Ovary (tissue), 9 donors: ENCODE data around the gene CBX2. TPM values are rescaled to one million over a fixed set of nuclear protein-coding genes. Genes with fewer than 3 reads are reported as not detected.
A peak's percentile ranks its signal among the peaks of the same experiment; 100 is the strongest.

Experiments
- DNase-seq, 5 donors: peaks; one replicate each; pipeline ENCODE4 v3.0.0-alpha.2; 2019 to 2020
- H3K27ac ChIP-seq, 2 donors: fragments of 200-600 bp; one replicate each; pipeline versions ENCODE4 v1.5.1 to v1.8.0; 2019 to 2022
- H3K27me3 ChIP-seq: fragments of 200-600 bp; one replicate; pipeline ENCODE4 v1.8.0; 2022
- H3K36me3 ChIP-seq: fragments of 200-600 bp; sonication (generic); one replicate; pipeline ENCODE4 v1.5.1; 2019
- H3K4me1 ChIP-seq: one replicate; pipeline ENCODE4 v1.8.1; 2013; ENCODE audit warnings: mild to moderate bottlenecking, moderate library complexity; ENCODE audit not compliant: insufficient read depth
- H3K4me3 ChIP-seq: fragments of 200-600 bp; sonication (generic); one replicate; pipeline ENCODE4 v1.5.1; 2017
- H3K9me3 ChIP-seq, 2 donors: fragments of 200-600 bp in 1 of 2; sonication (generic) in 1 of 2; one replicate each; pipeline versions ENCODE4 v1.5.1 to v1.8.1; 2013 to 2019; ENCODE audit warnings: mild to moderate bottlenecking in 1 of 2, moderate library complexity in 1 of 2
- EP300 ChIP-seq: sonication (generic); formaldehyde crosslinking; IDR thresholded peaks from one replicate; pipeline ENCODE4 v1.6.1; 2017; ENCODE audit warnings: antibody characterized with exemption
- POLR2A ChIP-seq: fragments of 450-650 bp; IDR thresholded peaks from one replicate; pipeline ENCODE4 v1.6.1; 2017; ENCODE audit warnings: antibody characterized with exemption, mild to moderate bottlenecking, moderate library complexity
- WGBS, 3 donors: extraction: QIAGEN DNeasy Blood & Tissue Kit in 1 of 3; methylation state at CpG; one replicate each; pipeline versions ENCODE4 v1.1.5 to v1.1.7; 2013 to 2017; 5-methylcytosine and 5-hydroxymethylcytosine counted together
- intact Hi-C, 4 donors: fragments of 100-400 bp; cut with DNase I; formaldehyde crosslinking; loops; one replicate each; pipeline versions ENCODE4 v1.11.0 to v1.15.1; 2022 to 2023
- polyA plus RNA-seq, 2 donors: library from polyadenylated mRNA; stranded (reverse); fragments of 200-250 nt in 1 of 2; fragments of 350-450 nt in 1 of 2; fragmentation: Illumina TruSeq in 1 of 2; extraction: RNeasy Lipid Tissue Mini Kit (QIAGEN cat#74804) in 1 of 2; gene quantifications; one replicate each; pipeline ENCODE4 v1.2.3, GENCODE V29; 2013 to 2014
- total RNA-seq, 7 donors: library from RNA; depleted of rRNA in 2 of 7; stranded (reverse); fragments of >200 nt in 2 of 7; fragmentation: NEBNext Ultra II Directional in 3 of 7; extraction: Animal tissue kit (Norgen Biotek cat#: 25700) in 3 of 7; gene quantifications; one replicate each; pipeline versions ENCODE4 v1.1.0 to v1.2.4, GENCODE V29; 2016 to 2023
- TF ChIP-seq, protein P1 (sequence below), 3 donors: fragments of 450-650 bp in 2 of 3; fragments of 200-600 bp in 1 of 3; IDR thresholded peaks; one replicate each; pipeline versions ENCODE4 v1.5.1 to v1.8.0; 2016 to 2022; ENCODE audit warnings: antibody characterized with exemption in 3 of 3, mild to moderate bottlenecking in 1 of 3
- donor health status: DM: no; HTN: no; CAD: no; lungs with moderate emphysema.
- donor health status: DM: no; HTN: no; CAD: no.
- donor health status: Bipolar disorder and iron deficiency.
- donor health status: DM: yes; HTN: yes; CAD: no.
- donor health status: DM: no; HTN: no; CAD: no.
- donor health status: DM: yes; HTN: yes; CAD: no.

Gene CBX2
- total and polyA plus RNA-seq, 9 donors = 0.92 to 5.7 (median 4.7) TPM

DNA sequence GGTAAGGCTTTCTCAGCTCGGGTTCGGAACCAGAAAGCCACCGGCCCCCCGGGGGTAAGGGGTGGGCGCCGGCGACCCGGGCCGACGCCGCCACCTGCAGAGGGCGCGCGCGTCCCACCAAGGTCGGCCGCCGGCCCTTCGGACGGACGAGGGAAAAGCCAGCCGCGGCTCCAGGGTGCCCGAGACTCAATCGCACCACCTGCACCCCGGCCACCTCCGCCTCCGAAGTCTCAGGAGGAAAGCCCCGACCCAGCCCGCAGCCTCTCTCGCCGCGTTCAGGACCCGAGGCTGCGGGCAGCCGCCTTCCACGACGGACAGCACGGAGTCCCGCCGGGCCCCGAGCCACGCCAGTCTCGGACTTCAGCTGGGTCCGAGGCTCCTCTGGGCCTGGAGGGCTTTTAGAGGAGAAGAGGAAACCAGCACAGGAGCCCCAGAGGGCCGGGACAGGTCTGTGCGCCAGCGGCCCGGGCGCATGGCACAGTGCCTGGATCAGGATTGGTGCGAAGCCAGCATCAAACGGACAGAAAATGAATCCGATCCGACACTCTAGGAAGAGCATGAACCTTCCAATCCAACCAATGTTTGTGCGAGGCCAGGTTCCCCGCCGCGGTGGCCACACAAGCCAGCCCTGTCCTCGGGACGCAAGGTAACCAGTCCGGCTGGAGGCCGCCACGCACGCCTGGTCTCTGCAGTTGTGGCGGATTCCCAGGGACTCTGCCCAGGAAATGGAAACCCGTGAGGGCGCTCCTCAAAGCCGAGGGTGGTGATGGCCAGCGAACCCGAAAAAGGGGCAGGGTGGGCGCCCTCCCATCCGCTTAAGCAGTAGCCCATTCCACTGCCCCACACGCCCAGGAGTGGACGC lies 12.2 kb downstream of the CBX2 start:
- H3K9me3 ChIP-seq = no peaks in the 10 kb centered on the region
- peaks cover 6% of the 10 kb centered on the region for H3K4me1 ChIP-seq

DNA sequence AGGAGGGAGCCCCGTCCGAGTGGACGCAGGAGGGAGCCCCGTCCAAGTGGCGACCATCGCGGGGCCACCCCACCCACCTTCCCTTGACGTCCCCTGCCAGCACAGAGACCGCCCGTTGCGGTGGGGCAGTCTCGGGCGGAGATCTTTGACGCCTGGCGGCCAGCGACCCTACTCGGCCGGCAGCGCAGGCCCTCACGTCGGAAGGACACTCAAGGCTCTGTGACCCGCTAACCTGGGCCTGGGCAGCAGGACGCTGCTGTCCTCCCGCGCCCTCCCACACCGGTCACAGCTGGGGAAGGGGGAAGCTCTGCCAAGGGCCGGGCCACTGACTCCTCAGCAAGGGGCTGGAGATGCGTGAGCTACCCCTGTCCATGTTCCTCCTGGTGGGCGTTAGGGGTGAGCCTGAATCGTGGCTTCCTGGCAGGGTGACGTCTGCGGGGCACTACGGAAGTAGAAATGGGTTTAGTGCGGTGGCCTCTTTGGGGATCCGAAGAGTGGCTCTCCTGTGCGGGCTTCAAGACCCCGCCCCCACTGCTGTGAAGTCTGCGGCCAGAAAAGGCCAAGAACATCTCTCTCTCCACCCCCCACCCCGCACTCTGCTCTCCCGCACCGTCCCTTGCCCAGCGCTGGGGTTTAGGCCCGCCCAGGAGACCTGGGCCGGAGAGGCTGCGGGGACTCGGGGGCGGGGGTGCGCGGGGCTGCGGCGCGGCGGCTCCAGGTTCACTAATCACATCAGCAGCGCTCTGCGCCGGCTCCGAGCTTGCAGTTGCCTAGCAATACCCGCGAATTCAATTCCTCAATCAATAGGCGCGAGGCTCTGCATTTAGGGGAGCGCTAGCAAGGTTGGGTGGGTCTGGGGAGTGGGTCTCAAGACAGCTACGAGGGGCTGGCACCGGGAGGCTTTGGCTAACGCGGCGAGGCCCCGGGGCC lies 13.1 kb downstream of the CBX2 start:
- peaks cover 8% of the 10 kb centered on the region for H3K4me1 ChIP-seq
- intact Hi-C loops = loop anchor here in 2 of 4 donors (2.0 to 10.0 kb wide), 3 partner anchors 54 to 201 kb away; no protein-coding TSS in a partner anchor
- no peaks in the 10 kb centered on the region for H3K9me3 ChIP-seq
- H3K27me3 ChIP-seq = peaks cover 15% of the 10 kb centered on the region
- 3 to 5% (median 4%) methylated on average over 53 to 68 of the region's 68 CpGs for WGBS, 3 donors
- DNase-seq = peak in 2 of 5 donors; percentile 33 to 37
- H3K4me3 ChIP-seq = no peak overlapping the region
- TF ChIP-seq POLR2A = no peak
- no peak for TF ChIP-seq EP300
- H3K27ac ChIP-seq = no peak overlapping the region
- no peaks in the 10 kb centered on the region for H3K36me3 ChIP-seq

More for the DNA sequence above, 12.2 kb downstream of the CBX2 start:
- TF ChIP-seq, protein P1, sequence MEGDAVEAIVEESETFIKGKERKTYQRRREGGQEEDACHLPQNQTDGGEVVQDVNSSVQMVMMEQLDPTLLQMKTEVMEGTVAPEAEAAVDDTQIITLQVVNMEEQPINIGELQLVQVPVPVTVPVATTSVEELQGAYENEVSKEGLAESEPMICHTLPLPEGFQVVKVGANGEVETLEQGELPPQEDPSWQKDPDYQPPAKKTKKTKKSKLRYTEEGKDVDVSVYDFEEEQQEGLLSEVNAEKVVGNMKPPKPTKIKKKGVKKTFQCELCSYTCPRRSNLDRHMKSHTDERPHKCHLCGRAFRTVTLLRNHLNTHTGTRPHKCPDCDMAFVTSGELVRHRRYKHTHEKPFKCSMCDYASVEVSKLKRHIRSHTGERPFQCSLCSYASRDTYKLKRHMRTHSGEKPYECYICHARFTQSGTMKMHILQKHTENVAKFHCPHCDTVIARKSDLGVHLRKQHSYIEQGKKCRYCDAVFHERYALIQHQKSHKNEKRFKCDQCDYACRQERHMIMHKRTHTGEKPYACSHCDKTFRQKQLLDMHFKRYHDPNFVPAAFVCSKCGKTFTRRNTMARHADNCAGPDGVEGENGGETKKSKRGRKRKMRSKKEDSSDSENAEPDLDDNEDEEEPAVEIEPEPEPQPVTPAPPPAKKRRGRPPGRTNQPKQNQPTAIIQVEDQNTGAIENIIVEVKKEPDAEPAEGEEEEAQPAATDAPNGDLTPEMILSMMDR (IDR thresholded peaks at IDR 0.05) = peak; percentile 45 to 75 (median 65)
- TF ChIP-seq EP300 (no peak), POLR2A (no peak)
- H3K27me3 ChIP-seq = peaks cover 15% of the 10 kb centered on the region
- H3K4me3 ChIP-seq = no peak overlapping the region
- DNase-seq = peak in 4 of 5 donors; percentile 59 to 75 (median 66)
- H3K27ac ChIP-seq = no peak overlapping the region
- no peaks in the 10 kb centered on the region for H3K36me3 ChIP-seq
- WGBS, 3 donors = 4 to 5% (median 4%) methylated on average over 54 to 74 of the region's 74 CpGs
- intact Hi-C loops = loop anchor here in 3 of 4 donors (2.0 to 10.0 kb wide), 5 partner anchors 55 to 203 kb away; no protein-coding TSS in a partner anchor

DNA sequence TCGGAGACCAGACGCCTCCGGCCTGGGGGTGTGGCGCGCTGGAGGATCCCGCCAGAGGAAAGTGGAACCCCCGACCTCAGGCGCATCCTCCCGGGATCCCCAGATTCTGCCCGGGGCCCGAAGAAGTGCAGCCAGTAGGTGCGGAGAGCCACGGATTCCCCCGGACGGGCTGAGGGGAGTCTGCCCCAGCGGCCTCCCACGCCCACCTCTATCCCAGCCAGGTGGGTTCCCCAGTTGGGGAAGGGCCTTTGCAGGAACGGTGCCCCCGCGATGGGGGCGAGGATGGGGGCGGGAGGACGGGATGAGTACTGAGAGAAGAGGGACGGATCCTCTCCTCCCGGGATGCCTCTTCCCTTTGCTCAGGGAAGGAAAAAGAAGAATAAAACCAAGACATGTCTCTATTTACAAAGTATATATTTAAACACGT lies 13.8 kb downstream of the CBX2 start:
- no peak overlapping the region for H3K4me3 ChIP-seq
- TF ChIP-seq, protein P1 (IDR thresholded peaks at IDR 0.05) = no peak
- TF ChIP-seq POLR2A (no peak), EP300 (no peak)
- H3K27ac ChIP-seq = no peak overlapping the region
- WGBS, 3 donors = 3 to 8% (median 6%) methylated on average over 22 to 26 of the region's 26 CpGs
- peaks cover 15% of the 10 kb centered on the region for H3K27me3 ChIP-seq
- peak in 1 of 5 donors; percentile 28 for DNase-seq
- no peaks in the 10 kb centered on the region for H3K9me3 ChIP-seq
- peaks cover 11% of the 10 kb centered on the region for H3K4me1 ChIP-seq
- intact Hi-C loops = loop anchor here in 2 of 4 donors (2.0 to 10.0 kb wide), 3 partner anchors 53 to 201 kb away; no protein-coding TSS in a partner anchor
- H3K36me3 ChIP-seq = no peaks in the 10 kb centered on the region

DNA sequence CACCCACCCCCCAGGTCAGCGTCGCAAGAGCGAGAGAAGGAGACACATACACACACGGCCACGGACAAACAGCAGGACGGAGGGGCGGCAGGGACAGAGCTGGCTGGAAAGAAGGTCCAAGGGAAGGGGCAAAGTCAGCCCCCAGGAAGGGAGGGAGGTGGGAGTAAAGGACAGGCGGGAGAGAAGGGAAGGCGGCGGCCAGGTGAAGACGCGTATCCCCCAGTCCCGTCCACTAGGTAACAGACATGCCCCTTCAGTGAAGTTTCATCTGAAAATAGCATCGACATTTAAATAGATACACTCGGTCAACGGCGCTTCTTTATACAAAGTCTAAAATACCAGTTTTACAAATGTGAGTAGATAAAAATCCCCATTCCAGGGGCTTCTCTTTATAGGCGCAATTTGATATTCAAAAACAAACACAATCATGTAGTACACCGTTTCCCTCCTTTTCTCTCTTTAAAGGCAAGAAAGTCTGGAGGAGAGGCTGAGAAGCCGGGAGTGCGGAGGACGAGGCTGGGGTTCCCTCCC lies 14.5 kb downstream of the CBX2 start:
- TF ChIP-seq POLR2A = no peak
- TF ChIP-seq EP300 = no peak
- H3K36me3 ChIP-seq = no peaks in the 10 kb centered on the region
- H3K4me1 ChIP-seq = peaks cover 11% of the 10 kb centered on the region
- no peak overlapping the region for H3K27ac ChIP-seq
- no peaks in the 10 kb centered on the region for H3K9me3 ChIP-seq
- intact Hi-C loops = loop anchor here in 1 of 4 donors (5.0 to 10.0 kb wide), 2 partner anchors 52 to 200 kb away; no protein-coding TSS in a partner anchor
- WGBS, 3 donors = 8 to 11% (median 9%) methylated on average over 22 of the region's 22 CpGs
- DNase-seq = peak in 1 of 5 donors; percentile 26
- H3K27me3 ChIP-seq = peaks cover 15% of the 10 kb centered on the region
- no peak overlapping the region for H3K4me3 ChIP-seq
